Measurements from ENCODE around the gene U2AF2.

U2AF2 gene

DNA sequence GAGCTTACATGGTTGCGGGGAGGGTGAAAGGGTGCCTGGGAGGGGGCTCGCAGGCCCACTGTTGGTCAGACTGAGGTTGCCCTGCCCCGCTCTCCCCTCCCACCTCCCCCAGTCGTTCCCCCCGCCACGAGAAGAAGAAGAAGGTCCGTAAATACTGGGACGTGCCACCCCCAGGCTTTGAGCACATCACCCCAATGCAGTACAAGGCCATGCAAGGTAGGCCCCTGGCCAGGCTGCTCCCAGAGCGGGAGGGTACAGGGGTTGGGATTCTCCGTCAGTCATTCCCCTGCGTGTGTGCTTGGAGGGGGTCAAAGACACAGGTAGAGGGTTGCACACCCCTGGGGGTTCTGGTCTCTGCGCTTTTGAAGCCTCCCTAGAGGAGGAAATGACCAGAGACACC lies 5.6 kb downstream of the U2AF2 start:
- DNase-seq = no peak

- no peak for DNase-seq
Observed at GRCh38 chr19:55660991-55661390, 6.2 kb downstream of the U2AF2 start.

DNA sequence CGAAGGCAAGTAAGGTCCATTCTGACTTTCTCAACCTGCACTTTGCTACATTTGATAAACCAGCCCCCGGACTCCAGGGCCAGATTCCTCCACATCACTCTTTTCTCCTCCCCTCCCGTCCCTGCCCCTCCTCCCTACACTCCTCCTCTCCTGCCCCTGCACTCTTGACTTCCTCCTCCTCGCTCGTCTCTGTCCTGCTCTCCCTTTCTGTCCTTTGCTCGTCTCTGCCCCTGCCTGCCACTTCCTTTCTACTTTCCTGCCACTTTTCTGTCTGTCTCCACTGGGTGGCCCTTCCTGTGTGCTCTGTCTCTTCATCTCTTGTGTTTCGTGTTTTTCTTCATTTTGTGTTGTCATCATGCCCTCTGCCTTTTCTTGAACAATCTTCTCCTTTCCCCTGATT lies 7.0 kb downstream of the U2AF2 start:
- DNase-seq = no peak

- no peak for DNase-seq
Observed at GRCh38 chr19:55663846-55664536, 9.2 kb downstream of the U2AF2 start.

DNA sequence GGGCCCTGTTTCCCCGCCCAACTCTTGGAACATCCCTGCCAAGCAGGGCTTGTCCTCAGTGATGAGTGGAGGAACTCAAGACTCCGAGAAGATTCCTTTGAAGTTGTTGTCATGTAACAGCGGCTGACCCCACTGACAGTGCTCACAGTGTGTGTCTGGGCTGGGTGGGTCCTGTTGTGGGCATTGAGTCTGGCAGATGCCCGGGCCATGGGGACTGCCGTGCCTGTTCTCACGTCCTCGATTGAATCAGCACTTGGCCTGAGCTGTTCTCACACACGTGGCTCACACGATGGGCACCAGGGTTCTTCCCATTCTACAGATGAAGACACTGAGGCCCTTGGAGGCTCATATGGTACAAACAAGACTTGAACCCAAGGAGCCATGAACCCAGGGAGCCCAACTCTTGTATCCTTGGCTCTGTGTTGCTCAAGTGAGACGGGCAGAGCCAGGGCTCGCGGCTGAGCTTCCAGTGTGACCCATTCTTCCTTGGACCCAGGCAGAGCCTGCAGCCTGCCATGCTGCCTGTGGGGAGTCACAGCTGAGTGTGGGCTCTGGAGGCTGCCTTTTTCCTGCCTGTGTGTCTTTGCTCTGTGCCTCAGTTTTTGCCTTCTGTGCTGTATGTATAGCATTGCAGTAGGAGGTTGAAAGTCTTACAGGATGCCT lies 11.6 kb downstream of the U2AF2 start:
- no peak for DNase-seq

DNA sequence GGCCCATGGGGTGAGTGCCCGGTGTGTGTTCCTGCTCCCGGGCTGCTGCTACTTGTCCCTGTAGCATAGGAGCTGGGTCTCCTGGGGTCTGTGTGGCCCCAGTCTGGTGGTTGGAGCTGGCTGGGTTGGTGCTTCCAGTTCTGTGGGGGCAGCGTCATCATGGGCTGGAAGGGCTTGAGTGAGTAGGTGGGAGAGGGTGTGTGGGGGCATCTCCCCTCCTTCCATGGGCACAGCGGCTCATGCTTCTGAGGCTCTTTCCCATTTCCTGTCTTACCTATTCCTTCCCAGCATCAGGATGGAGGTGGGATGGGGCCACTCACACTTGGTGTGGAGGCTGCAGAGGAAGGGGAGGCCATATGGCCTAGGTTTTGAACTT lies 12.2 kb downstream of the U2AF2 start:
- DNase-seq = no peak

GRCh38 chr19:55667511-55667910 lies 12.7 kb downstream of the U2AF2 start:
- no peak for DNase-seq

DNA sequence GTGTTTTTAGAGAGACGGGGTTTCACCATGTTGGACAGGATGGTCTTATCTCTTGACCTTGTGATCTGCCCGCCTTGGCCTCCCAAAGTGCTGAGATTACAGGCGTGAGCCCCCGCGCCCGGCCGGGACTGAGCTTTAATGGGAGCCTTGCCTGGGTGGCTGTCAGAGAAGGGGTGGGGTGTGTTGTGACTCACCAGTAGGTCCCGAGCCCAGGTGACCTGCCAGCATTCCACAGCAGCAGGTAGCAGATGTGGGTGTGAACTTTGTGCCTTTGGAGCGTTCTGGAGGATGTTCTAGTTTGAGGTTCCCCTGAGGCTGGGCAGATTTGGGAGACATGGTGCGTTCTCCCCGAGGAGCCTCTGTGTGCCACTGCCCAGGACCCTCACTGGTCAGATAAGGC lies 13.1 kb downstream of the U2AF2 start:
- DNase-seq = no peak

GRCh38 chr19:55668603-55669348 lies 13.9 kb downstream of the U2AF2 start:
- no peak for DNase-seq

DNA sequence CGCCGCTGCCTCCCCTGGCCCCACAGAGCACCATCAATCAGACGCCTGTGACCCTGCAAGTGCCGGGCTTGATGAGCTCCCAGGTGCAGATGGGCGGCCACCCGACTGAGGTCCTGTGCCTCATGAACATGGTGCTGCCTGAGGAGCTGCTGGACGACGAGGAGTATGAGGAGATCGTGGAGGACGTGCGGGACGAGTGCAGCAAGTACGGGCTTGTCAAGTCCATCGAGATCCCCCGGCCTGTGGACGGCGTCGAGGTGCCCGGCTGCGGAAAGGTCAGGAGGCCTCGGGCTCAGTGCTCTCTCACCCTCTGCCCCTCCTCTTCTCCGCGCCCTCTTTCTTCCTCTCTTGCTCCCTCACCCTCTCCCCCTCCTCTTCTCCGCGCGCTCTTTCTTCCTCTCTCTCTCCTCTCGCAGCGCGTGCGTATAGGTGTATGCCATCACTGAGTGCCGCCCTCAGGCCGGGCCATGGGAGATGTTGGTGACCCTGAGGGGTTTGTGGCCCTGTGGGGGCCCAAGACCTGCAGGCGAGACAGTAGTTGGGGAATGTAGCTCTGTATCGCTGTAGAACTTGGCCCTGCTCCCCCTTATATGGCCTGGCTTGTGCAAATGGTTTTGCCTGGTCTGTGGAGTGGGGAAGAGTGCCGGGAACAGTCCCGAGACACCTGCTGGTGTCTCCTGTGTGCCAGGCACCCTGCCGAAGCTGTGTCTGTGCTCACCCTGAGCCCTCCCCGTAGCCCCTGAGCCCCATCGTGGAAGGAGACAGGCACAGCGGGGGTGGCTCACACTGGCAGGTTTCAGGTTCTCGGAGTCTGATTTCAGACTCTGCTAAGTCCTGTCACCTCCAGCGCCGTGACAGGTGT lies 14.8 kb downstream of the U2AF2 start:
- DNase-seq = no peak

- no peak for DNase-seq
Observed at GRCh38 chr19:55670280-55671053, 15.6 kb downstream of the U2AF2 start.

DNA sequence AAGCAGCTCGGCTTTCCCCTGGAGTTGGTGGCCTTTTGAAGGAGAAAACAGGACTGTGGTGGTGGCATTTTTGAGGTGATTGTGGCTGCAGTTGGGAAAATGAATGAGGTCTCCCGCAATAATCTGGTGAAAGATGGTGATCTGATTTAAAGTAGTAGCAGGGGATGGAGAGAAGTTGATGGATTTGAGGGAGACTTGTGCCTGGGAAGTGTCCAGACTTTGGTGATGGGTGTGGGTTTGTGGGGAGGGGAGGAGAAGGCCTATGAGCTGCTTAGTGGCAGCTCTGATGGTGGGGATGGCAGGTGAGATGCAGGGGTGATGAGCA lies 16.2 kb downstream of the U2AF2 start:
- no peak for DNase-seq

- no peak for DNase-seq
Observed at GRCh38 chr19:55672418-55672817, 17.6 kb downstream of the U2AF2 start.

DNA sequence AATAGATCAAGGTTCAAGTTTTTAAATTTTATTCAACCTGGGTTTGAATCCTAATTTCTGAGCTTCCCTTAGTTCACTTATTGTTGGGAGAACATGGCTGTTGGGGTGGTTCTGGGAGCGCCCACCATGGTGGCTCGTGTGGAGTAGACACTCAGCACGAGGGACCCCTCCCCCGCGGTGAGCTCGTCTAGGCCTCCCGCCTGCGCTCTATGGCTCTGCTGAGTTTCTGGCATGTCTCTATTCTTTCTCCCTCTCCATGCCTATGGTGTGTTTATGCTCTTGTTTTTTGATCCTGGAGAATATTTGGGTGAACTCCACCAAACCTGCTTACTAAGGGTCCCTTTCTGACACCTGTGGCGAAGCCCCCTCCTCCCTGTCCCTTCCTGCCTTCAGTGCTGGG lies 18.6 kb downstream of the U2AF2 start:
- no peak for DNase-seq

DNA sequence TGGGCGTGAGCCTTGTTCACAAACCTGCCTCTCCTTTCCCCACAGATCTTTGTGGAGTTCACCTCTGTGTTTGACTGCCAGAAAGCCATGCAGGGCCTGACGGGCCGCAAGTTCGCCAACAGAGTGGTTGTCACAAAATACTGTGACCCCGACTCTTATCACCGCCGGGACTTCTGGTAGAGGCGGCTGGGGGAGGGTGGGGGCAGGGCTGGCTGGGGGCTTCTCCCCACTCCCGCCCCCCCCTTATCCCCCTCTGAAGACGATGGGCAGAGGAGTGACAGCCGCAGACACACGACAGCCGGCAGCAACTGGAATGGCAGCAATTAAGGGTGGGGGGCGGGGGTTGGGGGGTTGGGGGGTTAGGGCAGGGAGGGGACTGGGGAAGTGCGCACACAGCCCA lies 19.1 kb downstream of the U2AF2 start:
- no peak for DNase-seq

DNA sequence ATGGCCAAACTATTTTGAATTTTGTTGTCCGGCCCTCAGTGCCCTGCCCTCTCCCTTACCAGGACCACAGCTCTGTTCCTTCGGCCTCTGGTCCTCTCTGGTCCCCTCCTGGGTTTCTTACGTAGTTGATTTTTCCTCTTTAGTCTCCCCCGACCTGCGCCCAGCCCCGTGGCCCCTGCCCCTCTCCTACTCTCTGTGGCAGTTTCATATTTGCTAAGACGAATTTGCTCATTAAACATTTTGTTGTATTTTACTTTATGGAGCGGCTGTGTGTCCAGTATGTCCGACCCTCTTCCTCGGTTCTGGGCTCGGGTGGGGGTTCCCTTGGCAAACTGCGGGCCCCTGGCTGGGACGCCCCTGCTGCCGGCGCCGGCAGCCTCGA lies 19.6 kb downstream of the U2AF2 start:
- DNase-seq = no peak

DNA sequence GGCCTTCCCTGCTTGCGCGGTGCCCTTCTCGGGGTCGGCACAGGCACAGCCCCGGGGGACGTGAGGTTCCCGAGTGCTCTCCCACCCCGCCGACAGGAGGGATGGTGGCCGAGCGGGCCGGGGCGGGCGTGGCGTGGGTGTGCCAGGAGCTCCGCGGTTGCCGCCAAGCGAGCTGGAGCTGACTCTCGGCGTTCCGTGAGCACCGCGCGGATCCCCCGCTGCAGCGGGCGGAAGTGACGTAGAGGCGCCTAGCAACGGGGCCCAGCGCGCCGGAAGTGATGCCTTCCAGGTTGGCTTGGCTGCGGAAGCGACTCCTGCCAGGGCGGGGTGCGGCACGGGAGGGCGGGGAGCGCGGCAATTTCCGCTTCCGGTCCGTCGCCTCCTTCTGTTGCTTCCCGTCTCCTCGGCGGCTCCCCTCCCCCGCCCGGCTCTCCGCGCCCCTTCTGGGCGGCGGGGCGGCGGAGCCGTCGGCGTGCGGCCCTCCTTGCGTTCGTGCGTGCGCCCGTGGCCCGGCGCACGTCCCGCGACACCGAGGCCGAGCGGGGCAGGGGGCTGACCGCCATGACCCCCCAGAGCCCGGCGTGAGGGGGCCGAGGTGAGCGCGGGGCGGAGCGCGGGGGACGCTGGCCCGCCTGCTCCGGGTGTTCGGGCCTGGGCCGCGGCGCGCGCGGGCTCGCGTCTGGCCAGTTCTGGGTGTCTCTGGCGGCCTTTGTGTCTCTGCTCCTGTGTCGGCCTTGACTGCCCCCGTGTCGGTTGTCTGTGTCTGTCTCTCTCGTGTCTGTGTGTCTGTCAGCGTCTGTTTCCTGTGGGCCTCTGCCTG lies 20.2 kb downstream of the U2AF2 start, which contains the start of gene EPN1:
TSS of gene EPN1 (plus strand) at position 386 of the 820 bp plus-strand sequence. CDS start 3,402 bp downstream, outside the sequence.
- DNase-seq = peak; percentile 91 to 96

GRCh38 chr19:55675661-55676354 lies 21.0 kb downstream of the U2AF2 start:
- no peak for DNase-seq

DNA sequence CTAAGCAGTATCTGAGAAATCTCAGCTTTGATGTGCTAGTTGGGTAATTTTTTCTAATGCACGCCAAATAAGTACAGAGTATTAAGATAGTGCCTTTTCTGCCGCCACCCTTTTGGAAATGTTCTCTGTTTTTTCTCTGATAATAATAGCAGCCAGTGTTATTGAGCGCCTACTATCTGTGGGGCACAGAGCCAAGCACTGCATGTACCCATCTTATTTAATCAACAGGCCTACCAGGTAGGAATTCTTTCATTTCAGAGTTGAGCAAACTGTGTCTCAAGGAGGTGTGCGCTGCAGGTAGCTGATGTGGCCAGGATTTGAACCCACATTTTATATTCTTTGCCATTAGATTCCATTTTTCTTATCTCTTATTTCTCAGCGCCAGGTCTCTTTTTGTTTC lies 21.5 kb downstream of the U2AF2 start:
- no peak for DNase-seq

DNA sequence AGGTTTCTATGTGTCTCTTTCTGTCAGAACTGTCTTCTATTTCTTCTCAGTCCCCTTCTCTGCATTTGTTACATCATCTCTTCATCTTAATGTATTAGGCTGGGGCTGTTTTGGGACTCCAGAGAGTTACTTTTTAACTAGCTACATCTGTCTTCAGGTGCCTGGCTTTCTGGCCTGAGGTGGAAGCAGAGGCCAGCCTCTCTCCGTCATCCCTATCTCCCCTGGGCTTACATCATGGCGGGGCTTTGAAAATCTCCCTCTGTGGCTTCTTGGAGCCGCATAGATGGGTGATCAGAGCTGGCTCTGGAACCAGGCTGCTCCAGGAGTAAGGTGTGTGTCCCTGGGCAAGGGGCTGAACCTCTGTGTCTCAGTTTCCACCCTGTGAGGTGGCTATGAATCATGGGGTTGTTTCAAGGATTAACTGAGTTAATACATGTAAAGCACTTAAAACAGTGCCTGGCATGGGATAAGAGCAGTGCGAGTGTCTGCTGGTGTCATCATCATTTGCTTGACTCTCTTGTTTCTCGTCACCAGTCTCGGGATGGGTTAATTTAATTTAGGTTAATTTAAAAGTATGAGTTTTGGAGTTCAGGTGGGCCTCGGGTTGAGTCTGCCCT lies 22.2 kb downstream of the U2AF2 start:
- no peak for DNase-seq

All from NCI-H187 (cell line).